ENCODE measurements around the gene KIF13A.
"Not testable (repeated sequence)": the region's sequence is repeated elsewhere in the genome, so short reads cannot be mapped to it uniquely, and the experiment has no call there.

KIF13A gene

DNA sequence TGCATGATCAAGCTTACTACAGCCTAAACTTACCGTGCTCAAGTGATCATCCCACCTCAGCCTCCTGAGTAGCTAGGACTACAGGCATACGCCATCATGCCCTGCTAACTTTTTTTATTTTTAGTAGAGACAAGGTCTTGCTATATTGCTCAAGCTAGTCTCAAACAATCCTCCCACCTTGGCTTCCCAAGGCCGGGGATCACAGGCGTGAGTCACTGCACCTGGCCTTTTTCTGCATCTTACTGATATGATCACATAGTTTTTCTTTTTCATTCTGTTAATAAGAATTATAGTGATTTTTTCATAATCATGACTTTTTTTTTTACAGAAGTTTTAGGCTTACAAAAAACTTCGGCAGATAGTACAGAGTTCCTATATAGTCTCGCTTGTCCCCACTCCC lies 93.2 kb downstream of the KIF13A start:
- H3K9me3 Mint-ChIP-seq = peaks cover 57% of the 10 kb centered on the region

GRCh38 chr6:17892097-17892686 lies 95.2 kb downstream of the KIF13A start:
- peaks cover 55% of the 10 kb centered on the region for H3K36me3 Mint-ChIP-seq (ENCODE audit: low read depth)
- H3K27me3 Mint-ChIP-seq (ENCODE audit: low read depth, poor library complexity) = no peaks in the 10 kb centered on the region
- no peak for DNase-seq
- peaks cover 46% of the 10 kb centered on the region for H3K9me3 Mint-ChIP-seq
- TF ChIP-seq, protein P1, sequence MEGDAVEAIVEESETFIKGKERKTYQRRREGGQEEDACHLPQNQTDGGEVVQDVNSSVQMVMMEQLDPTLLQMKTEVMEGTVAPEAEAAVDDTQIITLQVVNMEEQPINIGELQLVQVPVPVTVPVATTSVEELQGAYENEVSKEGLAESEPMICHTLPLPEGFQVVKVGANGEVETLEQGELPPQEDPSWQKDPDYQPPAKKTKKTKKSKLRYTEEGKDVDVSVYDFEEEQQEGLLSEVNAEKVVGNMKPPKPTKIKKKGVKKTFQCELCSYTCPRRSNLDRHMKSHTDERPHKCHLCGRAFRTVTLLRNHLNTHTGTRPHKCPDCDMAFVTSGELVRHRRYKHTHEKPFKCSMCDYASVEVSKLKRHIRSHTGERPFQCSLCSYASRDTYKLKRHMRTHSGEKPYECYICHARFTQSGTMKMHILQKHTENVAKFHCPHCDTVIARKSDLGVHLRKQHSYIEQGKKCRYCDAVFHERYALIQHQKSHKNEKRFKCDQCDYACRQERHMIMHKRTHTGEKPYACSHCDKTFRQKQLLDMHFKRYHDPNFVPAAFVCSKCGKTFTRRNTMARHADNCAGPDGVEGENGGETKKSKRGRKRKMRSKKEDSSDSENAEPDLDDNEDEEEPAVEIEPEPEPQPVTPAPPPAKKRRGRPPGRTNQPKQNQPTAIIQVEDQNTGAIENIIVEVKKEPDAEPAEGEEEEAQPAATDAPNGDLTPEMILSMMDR (IDR thresholded peaks at IDR 0.05) = no peak
- no peaks in the 10 kb centered on the region for H3K4me1 Mint-ChIP-seq
- no peak overlapping the region for H3K4me3 Mint-ChIP-seq
- H3K27ac Mint-ChIP-seq = peak overlapping the region; percentile 7

More for the DNA sequence above, 93.2 kb downstream of the KIF13A start:
- TF ChIP-seq, protein P1 (IDR thresholded peaks at IDR 0.05) = no peak
- Mint-ChIP-seq H3K4me3 (no peak overlapping the region), H3K36me3 (ENCODE audit: low read depth) (peaks cover 65% of the 10 kb centered on the region), H3K4me1 (no peaks in the 10 kb centered on the region), H3K27ac (no peak overlapping the region), H3K27me3 (ENCODE audit: low read depth, poor library complexity) (no peaks in the 10 kb centered on the region)
- DNase-seq = no peak

- no peak overlapping the region for H3K27ac Mint-ChIP-seq
- no peaks in the 10 kb centered on the region for H3K4me1 Mint-ChIP-seq
- peaks cover 28% of the 10 kb centered on the region for H3K9me3 Mint-ChIP-seq
- no peaks in the 10 kb centered on the region for H3K27me3 Mint-ChIP-seq (ENCODE audit: low read depth, poor library complexity)
- H3K36me3 Mint-ChIP-seq (ENCODE audit: low read depth) = peaks cover 36% of the 10 kb centered on the region
- no peak for DNase-seq
- no peak overlapping the region for H3K4me3 Mint-ChIP-seq
- TF ChIP-seq, protein P1 (IDR thresholded peaks at IDR 0.05) = no peak
These were observed 97.1 kb downstream of the KIF13A start for GRCh38 chr6:17890309-17890708.

DNA sequence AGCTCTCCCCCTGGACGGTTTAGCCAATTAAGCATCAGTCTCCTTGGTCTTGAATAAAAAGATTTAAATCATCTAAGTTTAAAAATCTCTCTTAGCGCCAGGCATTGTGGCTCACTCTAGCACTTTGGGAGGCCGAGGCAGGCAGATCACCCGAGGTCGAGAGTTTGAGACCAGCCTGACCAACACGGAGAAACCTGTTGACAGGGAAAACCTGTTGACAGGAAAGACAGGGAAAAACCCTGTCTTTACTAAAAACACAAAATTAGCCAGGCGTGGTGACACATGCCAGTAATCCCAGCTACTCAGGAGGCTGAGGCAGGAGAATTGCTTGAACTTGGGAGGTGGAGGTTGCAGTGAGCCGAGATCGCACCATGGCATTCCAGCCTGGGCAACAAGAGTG lies 97.7 kb downstream of the KIF13A start:
- not testable (repeated sequence) for DNase-seq; H3K27ac Mint-ChIP-seq; H3K4me1 Mint-ChIP-seq; H3K27me3 Mint-ChIP-seq (ENCODE audit: low read depth, poor library complexity); H3K4me3 Mint-ChIP-seq
- Mint-ChIP-seq H3K9me3 (peaks cover 23% of the 10 kb centered on the region), H3K36me3 (ENCODE audit: low read depth) (peaks cover 31% of the 10 kb centered on the region)

DNA sequence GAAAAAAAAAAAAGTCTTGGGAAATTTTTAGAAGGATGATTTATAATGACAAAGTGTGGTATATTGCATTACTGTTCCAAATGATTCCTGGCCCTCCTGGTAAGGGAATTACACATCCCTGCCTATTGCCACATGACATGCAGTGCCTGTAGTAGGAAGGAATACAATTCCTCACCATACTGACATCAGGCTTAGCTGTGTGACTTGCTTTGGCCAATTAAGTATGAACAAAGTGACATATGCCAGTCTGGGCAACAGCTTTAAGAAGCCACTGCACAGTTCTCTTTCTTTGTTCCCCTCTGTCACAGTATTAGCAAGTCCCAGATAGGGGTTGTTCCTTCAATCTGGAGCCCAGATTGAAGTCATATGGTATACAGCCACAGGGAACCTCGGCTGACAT lies 100.5 kb downstream of the KIF13A start:
- DNase-seq = no peak
- TF ChIP-seq, protein P1 (IDR thresholded peaks at IDR 0.05) = no peak
- no peaks in the 10 kb centered on the region for H3K9me3 Mint-ChIP-seq
- H3K4me1 Mint-ChIP-seq = peaks cover 9% of the 10 kb centered on the region
- peaks cover 3% of the 10 kb centered on the region for H3K36me3 Mint-ChIP-seq (ENCODE audit: low read depth)
- no peak overlapping the region for H3K27ac Mint-ChIP-seq
- H3K27me3 Mint-ChIP-seq (ENCODE audit: low read depth, poor library complexity) = no peaks in the 10 kb centered on the region
- no peak overlapping the region for H3K4me3 Mint-ChIP-seq

DNA sequence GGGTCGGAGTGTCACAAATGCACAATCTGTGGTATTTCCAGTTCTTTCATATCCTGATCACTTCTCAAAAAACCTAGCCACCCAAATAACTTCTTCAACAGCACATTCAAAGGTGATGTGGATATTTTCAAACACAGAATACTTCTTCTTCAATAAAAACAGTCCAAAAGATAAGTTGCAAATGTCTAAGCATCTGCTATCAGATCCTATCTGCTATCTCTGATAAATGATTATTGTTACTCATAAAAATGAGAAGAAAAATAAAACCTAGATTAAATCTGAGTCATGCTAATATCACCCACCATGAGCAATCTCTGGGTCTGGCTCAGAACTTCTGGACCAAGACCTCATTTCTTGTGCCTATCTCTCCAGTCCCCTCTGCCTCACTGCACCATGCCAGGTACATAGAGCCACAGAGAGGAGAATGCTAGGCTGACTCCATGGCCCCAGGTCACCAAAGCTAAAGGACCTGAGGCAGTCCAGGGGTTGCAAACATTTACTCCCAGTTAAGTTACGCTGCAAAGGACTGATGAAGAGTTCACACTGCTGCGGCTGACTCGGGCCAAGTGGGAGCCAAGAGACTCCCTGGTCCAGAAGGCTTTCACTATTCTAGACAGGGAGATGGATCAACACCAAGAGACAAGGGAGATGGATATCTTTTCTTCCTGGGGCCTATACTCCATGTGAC lies 101.4 kb downstream of the KIF13A start:
- no peaks in the 10 kb centered on the region for H3K27me3 Mint-ChIP-seq (ENCODE audit: low read depth, poor library complexity)
- DNase-seq = no peak
- H3K4me3 Mint-ChIP-seq = no peak overlapping the region
- no peaks in the 10 kb centered on the region for H3K36me3 Mint-ChIP-seq (ENCODE audit: low read depth)
- H3K27ac Mint-ChIP-seq = no peak overlapping the region
- H3K4me1 Mint-ChIP-seq = peaks cover 9% of the 10 kb centered on the region
- TF ChIP-seq, protein P1 (IDR thresholded peaks at IDR 0.05) = no peak
- H3K9me3 Mint-ChIP-seq = no peaks in the 10 kb centered on the region
